Mesendoderm (in vitro differentiated cells): ENCODE results near the gene TAB2.

Experiments
- DNase-seq: peaks from one replicate; pipeline ENCODE4 v3.0.0; 2013
- H2AK5ac ChIP-seq: 2 replicates; pipeline ENCODE4 v1.6.1; 2013; ENCODE audit warnings: low read length, inconsistent platforms
- H2BK120ac ChIP-seq: 2 replicates; pipeline ENCODE4 v1.6.1; 2013; ENCODE audit warnings: low read depth, mild to moderate bottlenecking, low read length, moderate library complexity, mixed read lengths
- H2BK15ac ChIP-seq: replicated peaks from 2 replicates; pipeline ENCODE4 v1.6.1; 2013; ENCODE audit warnings: low read depth, mild to moderate bottlenecking, moderate library complexity
- H2BK5ac ChIP-seq: 2 replicates; pipeline ENCODE4 v1.6.1; 2013; ENCODE audit warnings: low read length, inconsistent platforms
- H3K18ac ChIP-seq: 2 replicates; pipeline ENCODE4 v1.6.1; 2013; ENCODE audit warnings: mild to moderate bottlenecking, low read length, mixed read lengths
- H3K23ac ChIP-seq: one replicate; pipeline ENCODE4 v1.6.1; 2013; ENCODE audit warnings: low read length
- H3K27ac ChIP-seq: 2 replicates; pipeline ENCODE4 v1.5.1; 2013; ENCODE audit warnings: low read depth, mild to moderate bottlenecking, inconsistent platforms, low read length, moderate library complexity
- H3K27me3 ChIP-seq: 2 replicates; pipeline ENCODE4 v1.6.1; 2013; ENCODE audit warnings: low read length, control low read depth, mild to moderate bottlenecking, inconsistent platforms; ENCODE audit not compliant: insufficient read depth, poor library complexity
- H3K36me3 ChIP-seq: 2 replicates; pipeline ENCODE4 v1.6.1; 2013; ENCODE audit warnings: low read length, inconsistent platforms; ENCODE audit not compliant: control insufficient read depth, insufficient read depth
- H3K4ac ChIP-seq: one replicate; pipeline ENCODE4 v1.6.1; 2013; ENCODE audit warnings: low read depth, mild to moderate bottlenecking, low read length, moderate library complexity
- H3K4me1 ChIP-seq: 2 replicates; pipeline ENCODE4 v1.6.1; 2013; ENCODE audit warnings: low read depth, low read length, inconsistent platforms; ENCODE audit not compliant: control insufficient read depth
- H3K4me2 ChIP-seq: 2 replicates; pipeline ENCODE4 v1.6.1; 2013; ENCODE audit warnings: low read length
- H3K4me3 ChIP-seq: 2 replicates; pipeline ENCODE4 v1.5.1; 2013; ENCODE audit warnings: mild to moderate bottlenecking, low read length
- H3K56ac ChIP-seq: one replicate; pipeline ENCODE4 v1.6.1; 2013; ENCODE audit warnings: low read length
- H3K79me1 ChIP-seq: 2 replicates; pipeline ENCODE4 v1.6.1; 2013; ENCODE audit warnings: low read length, inconsistent platforms
- H3K79me2 ChIP-seq: 2 replicates; pipeline ENCODE4 v1.6.1; 2013; ENCODE audit warnings: mild to moderate bottlenecking, low read length; ENCODE audit not compliant: control insufficient read depth, insufficient read depth
- H3K9ac ChIP-seq: 2 replicates; pipeline ENCODE4 v1.6.1; 2013; ENCODE audit warnings: low read length, inconsistent platforms
- H4K5ac ChIP-seq: one replicate; pipeline ENCODE4 v1.6.1; 2013; ENCODE audit warnings: low read length
- H4K8ac ChIP-seq: one replicate; pipeline ENCODE4 v1.6.1; 2013; ENCODE audit warnings: low read depth, mild to moderate bottlenecking, control low read depth, low read length, moderate library complexity
- WGBS: extraction: QIAGEN DNeasy Blood & Tissue Kit; methylation state at CpG from one replicate; pipeline ENCODE4 v1.1.7; 2013; ENCODE audit warnings: low lambda C conversion rate, missing lambda C conversion rate; ENCODE audit not compliant: insufficient coverage; ENCODE audit errors: extremely low coverage; 5-methylcytosine and 5-hydroxymethylcytosine counted together

Gene TAB2

GRCh38 chr6:149357726-149358538, 40.4 kb downstream of the TAB2 start:
- Histone ChIP-seq H2BK15ac (no peak overlapping the region), H3K4me3 (no peak overlapping the region), H3K9ac (no peak overlapping the region), H3K4ac (no peak overlapping the region), H3K79me1 (peaks cover 3% of the 10 kb centered on the region), H3K18ac (no peak overlapping the region), H3K56ac (no peak overlapping the region), H3K4me1 (no peaks in the 10 kb centered on the region), H2BK120ac (no peak overlapping the region), H3K27me3 (no peaks in the 10 kb centered on the region), H3K79me2 (peaks cover 36% of the 10 kb centered on the region), H3K27ac (no peak overlapping the region), H4K8ac (no peak overlapping the region), H3K36me3 (no peaks in the 10 kb centered on the region), H2BK5ac (no peak overlapping the region), H3K23ac (no peak overlapping the region), H2AK5ac (no peak overlapping the region), H3K4me2 (no peak overlapping the region), H4K5ac (no peak overlapping the region)
- WGBS = no CpG with 5 or more reads among the region's 17 CpGs
- no peak for DNase-seq

GRCh38 chr6:149359440-149359839, 41.9 kb downstream of the TAB2 start:
- Histone ChIP-seq H2BK15ac (no peak overlapping the region), H3K4me1 (no peaks in the 10 kb centered on the region), H2AK5ac (no peak overlapping the region), H3K23ac (no peak overlapping the region), H3K9ac (no peak overlapping the region), H2BK5ac (no peak overlapping the region), H3K27me3 (no peaks in the 10 kb centered on the region), H4K5ac (no peak overlapping the region), H3K4me3 (no peak overlapping the region), H3K56ac (no peak overlapping the region), H3K18ac (no peak overlapping the region), H3K27ac (no peak overlapping the region), H3K36me3 (no peaks in the 10 kb centered on the region), H4K8ac (no peak overlapping the region), H3K4me2 (no peak overlapping the region), H2BK120ac (no peak overlapping the region), H3K4ac (no peak overlapping the region), H3K79me2 (peaks cover 40% of the 10 kb centered on the region), H3K79me1 (peaks cover 4% of the 10 kb centered on the region)
- no peak for DNase-seq

GRCh38 chr6:149360536-149360935, 43.0 kb downstream of the TAB2 start:
- H3K36me3 ChIP-seq = no peaks in the 10 kb centered on the region
- H3K79me1 ChIP-seq = peaks cover 4% of the 10 kb centered on the region
- no peak for DNase-seq
- H3K56ac ChIP-seq = no peak overlapping the region
- H2BK5ac ChIP-seq = no peak overlapping the region
- no peak overlapping the region for H3K18ac ChIP-seq
- H3K4me1 ChIP-seq = no peaks in the 10 kb centered on the region
- no peak overlapping the region for H3K4me2 ChIP-seq
- H4K8ac ChIP-seq = no peak overlapping the region
- H2BK15ac ChIP-seq = no peak overlapping the region
- no peak overlapping the region for H3K4ac ChIP-seq
- H3K27ac ChIP-seq = no peak overlapping the region
- no CpG with 5 or more reads among the region's 3 CpGs for WGBS
- no peak overlapping the region for H2AK5ac ChIP-seq
- H4K5ac ChIP-seq = no peak overlapping the region
- H3K23ac ChIP-seq = no peak overlapping the region
- no peaks in the 10 kb centered on the region for H3K27me3 ChIP-seq
- no peak overlapping the region for H3K9ac ChIP-seq
- no peak overlapping the region for H3K4me3 ChIP-seq
- H3K79me2 ChIP-seq = peaks cover 41% of the 10 kb centered on the region
- H2BK120ac ChIP-seq = no peak overlapping the region

- no peak overlapping the region for H3K23ac ChIP-seq
- DNase-seq = no peak
- H3K79me2 ChIP-seq = peaks cover 47% of the 10 kb centered on the region
- H3K27me3 ChIP-seq = no peaks in the 10 kb centered on the region
- H3K4ac ChIP-seq = no peak overlapping the region
- no peaks in the 10 kb centered on the region for H3K4me1 ChIP-seq
- H4K8ac ChIP-seq = no peak overlapping the region
- H3K4me2 ChIP-seq = no peak overlapping the region
- H3K79me1 ChIP-seq = peaks cover 4% of the 10 kb centered on the region
- H3K18ac ChIP-seq = no peak overlapping the region
- H2BK5ac ChIP-seq = no peak overlapping the region
- no peak overlapping the region for H3K4me3 ChIP-seq
- H2BK15ac ChIP-seq = no peak overlapping the region
- H2BK120ac ChIP-seq = no peak overlapping the region
- no peak overlapping the region for H3K27ac ChIP-seq
- H3K56ac ChIP-seq = no peak overlapping the region
- H4K5ac ChIP-seq = no peak overlapping the region
- no peak overlapping the region for H2AK5ac ChIP-seq
- WGBS = no CpG with 5 or more reads among the region's 5 CpGs
- H3K36me3 ChIP-seq = no peaks in the 10 kb centered on the region
- no peak overlapping the region for H3K9ac ChIP-seq
Measured at GRCh38 chr6:149362289-149362688, 44.8 kb downstream of the TAB2 start.

GRCh38 chr6:149363154-149363553, 45.6 kb downstream of the TAB2 start:
- Histone ChIP-seq H2BK120ac (no peak overlapping the region), H3K27ac (no peak overlapping the region), H3K56ac (no peak overlapping the region), H3K4me1 (no peaks in the 10 kb centered on the region), H3K23ac (no peak overlapping the region), H2AK5ac (no peak overlapping the region), H4K8ac (no peak overlapping the region), H3K79me1 (peaks cover 7% of the 10 kb centered on the region), H3K18ac (no peak overlapping the region), H3K4me2 (no peak overlapping the region), H3K36me3 (no peaks in the 10 kb centered on the region), H2BK5ac (no peak overlapping the region), H3K4ac (no peak overlapping the region), H4K5ac (no peak overlapping the region), H3K9ac (no peak overlapping the region), H2BK15ac (no peak overlapping the region), H3K27me3 (no peaks in the 10 kb centered on the region), H3K79me2 (peaks cover 54% of the 10 kb centered on the region), H3K4me3 (no peak overlapping the region)
- peak; percentile 49 for DNase-seq
- WGBS = no CpG with 5 or more reads among the region's 1 CpG

GRCh38 chr6:149364557-149364956, 47.0 kb downstream of the TAB2 start:
- no peak overlapping the region for H2BK5ac ChIP-seq
- H3K27me3 ChIP-seq = no peaks in the 10 kb centered on the region
- no peak overlapping the region for H2AK5ac ChIP-seq
- no peak overlapping the region for H3K9ac ChIP-seq
- H2BK120ac ChIP-seq = no peak overlapping the region
- H3K23ac ChIP-seq = no peak overlapping the region
- no peak overlapping the region for H4K5ac ChIP-seq
- no peak overlapping the region for H3K4me2 ChIP-seq
- H4K8ac ChIP-seq = no peak overlapping the region
- H3K18ac ChIP-seq = no peak overlapping the region
- peaks cover 52% of the 10 kb centered on the region for H3K79me2 ChIP-seq
- H3K4me3 ChIP-seq = no peak overlapping the region
- no peaks in the 10 kb centered on the region for H3K4me1 ChIP-seq
- no peak overlapping the region for H3K4ac ChIP-seq
- peaks cover 7% of the 10 kb centered on the region for H3K79me1 ChIP-seq
- no peak overlapping the region for H3K56ac ChIP-seq
- no CpG with 5 or more reads among the region's 2 CpGs for WGBS
- no peak overlapping the region for H3K27ac ChIP-seq
- no peak overlapping the region for H2BK15ac ChIP-seq
- no peak for DNase-seq
- H3K36me3 ChIP-seq = no peaks in the 10 kb centered on the region
